Suppressor macrophage (primary cell): ENCODE measurements around the gene SLC38A9.
A peak's percentile ranks its signal among the peaks of the same experiment; 100 is the strongest.
"Not testable (repeated sequence)": the region's sequence is repeated elsewhere in the genome, so short reads cannot be mapped to it uniquely, and the experiment has no call there.

Experiments
- DNase-seq, 4 experiments: peaks; one replicate each; pipeline ENCODE4 v3.0.0-alpha.2; 2020 to 2022

Gene SLC38A9

DNA sequence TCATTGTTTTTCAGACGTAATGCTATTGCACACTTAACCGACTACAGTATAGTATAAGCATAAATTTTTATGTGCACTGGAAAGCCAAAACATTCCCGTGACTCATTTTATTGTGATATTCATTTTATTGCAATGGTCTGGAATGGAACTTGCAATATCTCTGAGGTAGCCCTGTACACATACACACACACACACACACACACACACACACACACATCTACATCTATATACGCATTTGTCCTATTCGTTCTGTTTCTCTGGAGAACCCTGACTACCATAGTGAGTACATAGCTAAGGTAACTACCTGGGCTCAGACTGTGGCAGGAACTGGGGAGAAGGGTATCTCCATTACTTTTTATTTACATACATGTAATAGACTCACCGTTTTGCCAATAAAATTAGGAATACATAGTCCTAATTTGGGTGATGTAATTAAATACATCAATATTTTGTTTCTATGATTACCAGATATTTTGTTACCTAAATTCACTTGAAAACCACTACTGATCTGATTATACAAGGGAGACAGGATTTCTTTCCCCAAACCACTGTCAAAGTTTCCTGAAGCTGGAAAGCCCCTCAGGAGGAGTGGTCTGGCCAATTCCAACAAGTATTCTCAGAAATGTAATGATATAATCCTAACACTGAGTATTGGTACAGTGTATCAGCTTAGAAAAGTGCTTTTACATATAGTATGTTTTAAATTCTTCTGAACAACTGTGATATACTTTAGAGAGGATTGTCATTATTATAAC lies 103.4 kb downstream of the SLC38A9 start:
- no peak for DNase-seq

DNA sequence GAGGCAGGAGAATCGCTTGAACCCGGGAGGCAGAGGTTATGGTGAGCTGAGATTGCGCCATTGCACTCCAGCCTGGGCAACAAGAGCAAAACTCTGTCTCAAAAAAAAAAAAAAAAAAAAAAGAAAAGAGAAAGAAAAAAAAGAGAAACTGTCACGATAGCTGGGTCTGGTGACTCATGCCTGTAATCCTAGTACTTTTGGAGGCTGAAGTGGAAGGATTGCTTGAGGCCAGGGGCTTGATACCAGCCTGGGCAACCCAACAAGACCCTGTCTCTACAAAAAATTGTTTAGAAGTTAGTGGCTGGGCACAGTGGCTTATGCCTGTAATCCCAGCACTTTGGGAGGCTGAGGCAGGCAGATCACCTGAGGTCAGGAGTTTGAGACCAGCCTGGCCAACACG lies 104.8 kb downstream of the SLC38A9 start:
- not testable (repeated sequence) for DNase-seq

DNA sequence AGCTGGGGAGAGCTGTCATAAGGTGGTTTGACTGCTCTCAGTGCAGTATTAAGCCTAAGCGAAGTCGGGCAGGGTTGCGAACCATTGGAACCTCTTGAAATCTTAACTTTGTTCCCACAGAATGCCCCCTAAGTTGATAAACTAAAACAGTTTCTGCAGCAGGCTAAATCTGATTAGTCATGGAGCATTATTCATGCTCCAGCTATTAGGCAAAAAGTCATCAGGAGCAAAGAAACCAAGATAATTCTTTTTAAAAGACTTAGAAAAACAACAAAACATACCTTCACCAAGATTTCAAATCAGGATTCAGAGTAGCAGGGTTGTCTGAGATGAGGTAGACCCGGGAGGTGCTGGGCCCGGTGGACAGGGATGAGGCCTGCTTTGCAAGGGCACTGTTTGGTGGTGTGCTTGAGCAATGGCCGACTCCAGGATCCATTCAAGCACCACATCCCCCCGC lies 107.5 kb downstream of the SLC38A9 start:
- no peak for DNase-seq

DNA sequence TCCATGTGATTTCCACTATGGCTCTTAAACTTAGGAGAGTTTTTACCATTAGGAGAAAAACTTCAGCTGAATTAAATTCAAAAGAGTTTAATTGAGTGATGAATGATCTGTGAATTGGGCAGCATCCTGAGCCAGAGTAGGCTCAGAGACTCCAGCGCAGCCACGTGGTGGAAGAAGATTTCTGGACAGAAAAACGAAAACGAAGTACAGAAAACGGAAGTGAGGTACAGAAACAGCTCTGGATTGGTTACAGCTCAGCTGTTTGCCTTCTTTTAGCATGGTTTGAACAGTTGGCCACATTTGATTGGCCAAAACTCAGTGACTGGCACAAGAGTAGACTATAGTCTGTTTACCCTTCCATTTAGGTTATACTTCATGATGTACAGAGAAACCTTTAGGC lies 108.2 kb downstream of the SLC38A9 start:
- no peak for DNase-seq

DNA sequence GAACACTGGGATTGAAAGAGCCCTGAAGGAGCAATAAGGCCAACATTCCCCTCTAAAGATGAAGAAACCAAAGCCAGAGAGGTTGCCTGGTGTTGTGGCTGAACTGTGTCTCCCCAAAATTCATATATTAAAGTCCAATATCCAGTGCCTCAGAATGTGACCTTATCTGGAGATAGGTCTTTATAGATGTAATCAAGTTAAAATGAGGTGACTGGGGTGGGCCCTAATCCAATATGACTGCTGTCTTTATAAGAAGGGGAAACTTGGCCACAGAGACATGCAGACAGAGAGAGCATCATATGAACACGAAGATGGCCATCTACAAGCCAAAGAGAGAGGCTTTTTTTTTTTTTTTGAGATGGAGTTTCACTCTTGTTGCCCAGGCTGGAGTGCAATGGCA lies 110.5 kb downstream of the SLC38A9 start:
- DNase-seq = no peak

DNA sequence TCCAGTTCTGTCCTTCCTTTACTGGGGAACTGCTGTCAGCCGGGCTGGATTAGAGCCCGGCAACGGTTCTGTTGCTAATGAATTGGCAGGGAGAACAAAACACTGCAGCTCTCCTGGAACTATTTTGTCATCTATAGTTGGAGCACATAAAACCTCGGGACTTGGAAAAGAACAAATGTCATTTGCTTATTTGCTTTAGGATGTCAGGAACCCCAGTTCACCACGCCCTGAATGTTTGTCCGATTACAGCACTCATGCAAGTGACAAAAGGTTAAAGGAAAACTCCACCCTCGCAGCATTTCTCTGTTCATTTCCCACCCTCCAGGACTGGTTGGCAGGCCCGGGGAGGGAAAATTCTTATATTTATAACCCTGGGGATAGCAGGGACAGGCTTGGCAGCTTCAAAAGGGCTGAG lies 110.9 kb downstream of the SLC38A9 start:
- peak in 3 of 4 experiments; percentile 13 to 23 (median 20) for DNase-seq

DNA sequence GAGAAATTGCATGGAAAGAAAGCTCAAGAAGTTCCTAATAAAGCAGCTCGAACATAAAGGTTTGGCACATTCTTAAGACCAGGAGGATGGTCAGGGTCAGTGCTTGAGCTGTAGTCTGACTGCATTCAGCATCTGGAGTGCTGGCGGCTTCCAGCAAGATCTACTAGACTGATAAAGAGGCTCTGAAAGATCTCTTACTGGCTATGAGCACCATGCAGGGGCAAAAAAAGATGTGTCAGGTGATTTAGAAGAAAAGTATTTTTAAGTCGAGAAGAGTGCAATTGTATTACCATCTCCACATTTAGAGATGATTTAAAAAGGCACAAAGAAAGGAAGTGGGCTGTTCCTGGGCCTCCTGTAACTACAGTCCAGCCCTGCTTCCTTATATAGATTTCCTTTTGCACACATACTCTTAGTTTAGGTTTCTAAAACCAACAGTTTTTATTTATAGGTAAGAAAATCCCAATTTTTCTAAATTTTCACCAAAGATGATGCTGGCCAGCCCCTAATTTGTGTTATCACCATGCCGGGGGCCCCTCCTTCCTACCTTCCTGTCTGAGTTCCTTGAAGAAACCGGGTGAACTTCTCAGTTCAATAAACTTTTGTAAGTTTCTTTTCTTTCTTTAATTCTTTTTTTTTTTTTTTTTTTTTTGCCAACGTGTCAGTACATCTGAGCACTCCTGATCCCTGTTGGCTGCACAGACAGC lies 111.5 kb downstream of the SLC38A9 start:
- DNase-seq = peak in 2 of 4 experiments; percentile 11 to 35

DNA sequence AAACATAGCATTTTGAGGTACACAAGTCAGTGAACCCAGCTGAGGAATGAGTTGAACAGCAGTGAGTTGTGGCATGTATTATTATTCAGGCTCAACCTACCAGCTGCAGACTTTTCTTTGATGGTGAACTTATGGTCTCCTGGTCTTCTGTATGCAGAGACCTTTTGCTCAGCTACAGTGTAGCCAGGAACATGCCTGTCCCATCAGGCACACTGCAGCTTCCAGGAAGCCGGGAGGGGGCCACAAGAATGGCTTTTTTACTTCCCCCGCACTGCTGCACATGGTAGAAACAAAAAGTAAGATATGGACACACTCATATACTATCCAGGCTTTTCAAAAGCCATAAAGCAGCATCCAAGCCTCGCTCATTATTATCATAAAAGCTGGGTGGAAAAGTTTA lies 112.0 kb downstream of the SLC38A9 start:
- no peak for DNase-seq

DNA sequence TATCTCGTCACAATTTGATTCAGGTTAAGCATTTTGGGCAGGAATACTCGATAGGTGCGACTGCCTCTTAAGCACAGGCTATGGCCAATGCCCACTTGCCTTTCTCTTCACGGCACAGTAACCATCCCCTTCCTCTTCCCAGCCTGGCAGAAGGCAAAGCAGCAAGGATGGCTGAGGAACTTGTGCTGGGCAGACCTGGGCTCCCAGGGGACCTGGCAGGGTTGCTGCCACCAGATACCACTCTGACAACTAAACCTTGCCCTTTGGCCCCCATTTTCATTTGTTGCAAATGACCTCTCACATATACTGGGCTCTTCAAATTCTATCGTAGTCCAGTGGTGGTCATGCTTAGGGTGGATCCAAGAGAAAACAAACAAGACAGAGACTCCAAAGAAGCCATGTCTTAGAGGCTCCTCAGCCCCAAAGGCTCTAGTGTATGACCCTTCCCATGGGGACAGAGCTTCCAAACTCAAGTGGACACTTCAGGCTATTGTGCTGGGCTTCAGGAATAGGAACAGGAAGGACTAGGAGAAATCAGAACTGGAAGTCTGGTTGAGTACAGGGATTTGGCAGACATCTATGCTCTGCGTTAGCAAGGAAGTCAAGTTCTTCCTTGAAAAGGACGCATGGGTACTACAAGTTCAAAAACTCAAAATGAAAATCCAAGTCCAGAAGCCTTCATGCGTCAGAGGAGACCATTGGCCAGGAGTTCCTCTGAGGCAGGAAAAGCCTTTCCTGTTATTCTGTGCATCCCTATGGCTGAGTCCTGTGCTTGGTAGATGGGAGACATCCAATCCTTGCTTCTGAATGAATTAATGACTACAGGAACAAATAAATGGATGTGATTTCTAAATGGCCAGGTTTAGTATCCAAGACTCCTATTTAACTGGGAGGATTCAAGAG lies 112.7 kb downstream of the SLC38A9 start:
- no peak for DNase-seq

DNA sequence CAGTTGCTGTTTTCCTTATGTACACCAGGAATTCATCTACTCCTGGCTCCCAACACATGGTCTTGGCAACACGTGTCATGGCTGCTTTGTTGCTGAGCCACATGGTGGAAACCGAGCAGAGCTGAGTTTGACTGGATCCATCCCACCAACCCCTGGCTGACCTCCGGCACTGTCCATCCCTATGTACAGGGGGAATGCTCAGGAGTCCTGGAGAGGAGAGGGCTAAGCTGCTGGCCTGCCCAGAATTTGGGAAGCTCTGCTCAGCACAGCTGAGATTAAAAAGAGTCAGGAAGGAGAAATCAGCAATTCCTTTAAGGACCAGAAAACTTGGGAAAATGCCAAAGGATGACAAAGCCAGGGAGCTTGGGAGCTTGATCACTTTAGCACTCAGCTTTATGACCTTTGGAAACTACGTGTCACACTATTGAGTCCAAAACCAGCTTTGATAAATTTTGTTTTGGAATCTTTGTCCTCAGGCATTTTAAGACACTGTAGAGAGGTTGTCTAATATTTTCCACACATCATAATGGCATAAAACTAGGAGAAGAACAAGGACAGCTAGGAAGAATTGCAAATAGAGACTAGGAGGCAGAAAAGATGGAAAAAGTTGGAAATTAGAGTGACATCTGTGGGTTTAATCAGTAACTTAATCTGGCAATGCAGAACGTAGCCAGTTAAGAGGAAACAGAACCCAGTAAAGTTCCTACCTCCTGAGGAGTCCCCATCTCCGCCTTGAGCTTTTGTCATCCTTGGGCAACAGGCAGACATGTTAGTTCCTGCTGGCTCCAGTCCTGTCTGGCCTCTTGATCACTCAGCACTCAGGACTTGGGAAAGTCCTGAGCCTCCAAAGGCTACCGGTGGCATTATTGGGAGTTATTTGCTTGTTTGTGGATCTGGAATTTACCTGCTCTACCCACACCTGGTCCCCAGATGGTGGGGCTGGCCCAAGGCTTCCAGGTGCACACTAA lies 114.8 kb downstream of the SLC38A9 start:
- DNase-seq = peak in 3 of 4 experiments; percentile 39 to 44 (median 40)

DNA sequence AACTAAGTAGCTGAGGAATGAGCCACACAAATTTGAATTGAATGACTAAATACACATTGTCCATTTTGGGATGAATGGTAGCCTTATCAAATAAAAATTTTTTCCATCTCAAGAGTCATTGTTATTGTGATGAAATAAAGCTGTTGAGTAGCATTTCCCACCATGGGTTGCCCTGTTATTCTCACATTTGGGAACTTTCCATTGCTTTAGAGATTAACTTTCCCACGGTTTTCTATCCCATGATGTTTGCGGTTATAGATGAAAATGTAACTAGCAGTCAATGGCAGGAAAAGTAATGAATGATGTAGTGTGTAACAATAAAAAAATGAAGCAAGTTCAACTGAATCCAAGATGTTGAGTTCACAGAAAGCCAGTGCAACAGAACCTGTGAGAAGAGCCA lies 117.5 kb downstream of the SLC38A9 start:
- DNase-seq = no peak

DNA sequence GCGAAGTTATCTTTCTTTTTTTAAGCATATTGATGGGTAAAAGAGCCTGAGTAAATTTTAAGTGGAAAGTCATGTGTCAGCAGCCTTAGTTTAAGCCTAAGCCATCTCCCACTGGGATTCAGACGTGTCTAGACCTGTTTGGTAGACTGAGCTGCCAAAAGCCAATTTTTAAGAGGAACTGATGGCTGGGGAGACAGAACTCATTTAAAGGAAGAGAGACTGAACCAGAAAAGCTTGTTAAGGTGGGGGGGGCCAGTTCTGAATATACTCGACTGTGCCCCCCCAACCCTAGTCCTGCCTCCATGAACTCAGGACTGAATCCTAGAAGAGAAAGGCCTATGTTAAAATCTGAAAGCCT lies 119.0 kb downstream of the SLC38A9 start:
- DNase-seq = peak in 2 of 4 experiments; percentile 11 to 25

DNA sequence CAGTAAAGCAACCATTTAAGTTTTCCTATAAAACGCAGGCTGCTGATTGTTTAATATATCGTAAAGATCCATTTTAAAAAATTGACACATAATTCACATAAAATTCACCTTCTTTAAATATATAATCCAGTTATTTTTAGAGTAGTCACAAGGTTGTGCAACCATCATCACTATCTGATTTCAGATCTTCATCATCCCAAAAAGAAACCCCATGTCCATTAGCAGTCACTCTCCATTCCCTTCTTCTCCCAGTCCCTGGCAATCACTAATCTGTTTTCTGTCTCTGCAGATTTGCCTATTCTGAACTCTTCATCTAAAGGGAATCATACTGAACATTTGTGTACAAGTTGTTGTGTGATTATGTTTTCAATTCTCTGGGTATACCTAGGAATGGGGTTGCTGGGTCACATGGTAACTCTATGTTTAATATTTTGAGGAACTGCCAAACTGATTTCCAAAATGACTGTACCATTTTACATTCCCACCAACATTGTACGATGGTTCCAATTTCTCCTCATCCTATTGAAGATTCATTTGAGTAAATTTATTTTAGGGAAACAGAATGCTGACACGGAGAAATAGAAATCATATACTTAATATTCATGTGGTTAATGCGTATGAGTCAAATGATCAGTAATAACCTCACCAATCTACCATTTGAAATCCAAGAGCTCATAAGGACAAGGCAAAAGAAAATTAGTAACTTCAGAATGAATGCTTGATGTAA lies 119.6 kb downstream of the SLC38A9 start:
- DNase-seq = no peak

DNA sequence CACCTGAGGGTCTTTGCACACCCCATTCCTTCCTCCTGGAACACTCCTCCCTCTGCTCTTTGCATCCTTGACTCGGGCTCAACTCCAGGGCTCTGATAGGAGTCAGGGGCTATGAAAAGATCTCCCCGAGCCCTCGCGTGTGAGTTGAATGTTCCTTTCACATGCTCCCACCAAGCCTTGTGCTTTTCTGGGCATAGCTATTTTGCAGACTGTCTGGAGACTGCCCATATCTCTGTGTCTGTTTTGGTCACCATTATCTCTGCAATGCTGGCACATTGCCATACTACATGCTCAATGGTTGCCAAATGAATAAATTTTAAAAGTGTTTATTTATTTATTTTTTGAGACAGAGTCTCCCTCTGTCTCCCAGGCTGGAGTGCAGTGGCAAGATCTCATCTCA lies 120.4 kb downstream of the SLC38A9 start:
- DNase-seq = no peak

DNA sequence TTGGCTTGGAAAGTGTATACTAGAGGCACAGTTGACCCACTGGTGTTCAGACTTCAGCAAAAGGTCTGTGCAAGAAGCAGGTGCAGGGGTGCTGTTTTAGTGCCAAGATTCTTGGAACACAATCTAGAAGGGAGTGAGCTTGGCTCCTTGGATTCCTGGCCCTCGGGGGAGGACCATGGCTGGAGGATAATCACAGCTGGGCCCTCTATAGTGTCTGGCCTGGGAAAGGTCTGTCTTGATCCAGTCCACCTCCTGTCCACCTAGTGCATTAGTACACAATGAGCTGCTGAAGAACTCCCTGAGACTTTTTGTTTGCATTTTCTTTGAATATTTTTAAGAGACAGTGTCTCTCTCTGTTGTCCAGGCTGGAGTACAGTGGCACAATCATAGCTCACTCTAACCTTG lies 126.9 kb downstream of the SLC38A9 start:
- DNase-seq = no peak

DNA sequence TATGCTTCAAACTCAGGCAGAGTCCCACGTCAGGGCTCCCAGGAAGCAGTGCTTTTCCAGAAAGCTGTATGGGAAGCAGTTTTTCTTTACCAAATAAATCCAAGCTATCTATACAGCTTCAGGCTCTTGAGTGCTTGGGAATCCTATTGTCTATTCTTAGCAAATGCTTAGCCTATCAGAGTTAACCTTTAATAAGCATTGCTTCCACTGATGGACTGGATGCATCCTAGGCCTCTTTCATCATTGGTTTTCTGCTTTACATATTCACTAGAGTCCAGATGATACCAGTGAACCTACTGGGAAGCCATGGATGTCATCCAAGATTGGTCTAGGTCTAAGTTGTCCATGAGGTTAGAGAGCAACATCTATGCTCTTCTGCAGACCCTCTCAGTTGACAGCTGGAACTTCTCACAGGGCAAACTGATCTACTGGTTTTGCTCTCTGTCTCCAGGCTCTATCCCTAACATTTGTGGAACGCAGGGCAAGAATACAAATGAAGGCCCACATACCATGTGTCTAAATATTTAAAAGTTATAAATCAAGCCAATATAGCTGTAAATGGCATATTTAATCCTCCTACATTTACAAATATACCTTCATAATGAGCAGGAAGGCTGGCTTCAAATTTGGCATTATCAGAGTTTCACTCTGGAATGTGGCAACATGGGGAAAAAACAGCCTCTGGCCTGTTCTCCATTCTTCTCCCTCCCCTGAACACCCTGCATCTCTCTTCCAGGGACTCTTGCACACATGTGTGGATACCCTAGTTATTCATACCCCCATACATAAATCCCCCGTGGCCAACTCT lies 127.5 kb downstream of the SLC38A9 start:
- no peak for DNase-seq

DNA sequence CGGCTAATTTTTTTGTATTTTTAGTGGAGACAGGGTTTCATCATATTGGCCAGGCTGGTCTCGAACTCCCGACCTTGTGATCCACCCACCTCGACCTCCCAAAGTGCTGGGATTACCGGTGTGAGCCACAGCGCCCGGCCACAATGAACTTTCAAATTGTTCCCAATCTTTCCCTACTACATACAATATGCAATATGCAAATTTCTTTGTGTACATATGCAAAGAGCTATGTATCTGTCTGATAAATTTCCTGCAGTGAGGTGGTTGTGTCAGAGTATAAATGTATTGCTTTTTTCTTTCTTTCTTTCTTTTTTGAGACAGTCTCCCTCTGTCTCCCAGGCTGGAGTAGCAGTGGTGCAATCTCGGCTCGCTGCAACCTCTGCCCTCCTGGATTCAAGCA lies 128.5 kb downstream of the SLC38A9 start:
- no peak for DNase-seq

DNA sequence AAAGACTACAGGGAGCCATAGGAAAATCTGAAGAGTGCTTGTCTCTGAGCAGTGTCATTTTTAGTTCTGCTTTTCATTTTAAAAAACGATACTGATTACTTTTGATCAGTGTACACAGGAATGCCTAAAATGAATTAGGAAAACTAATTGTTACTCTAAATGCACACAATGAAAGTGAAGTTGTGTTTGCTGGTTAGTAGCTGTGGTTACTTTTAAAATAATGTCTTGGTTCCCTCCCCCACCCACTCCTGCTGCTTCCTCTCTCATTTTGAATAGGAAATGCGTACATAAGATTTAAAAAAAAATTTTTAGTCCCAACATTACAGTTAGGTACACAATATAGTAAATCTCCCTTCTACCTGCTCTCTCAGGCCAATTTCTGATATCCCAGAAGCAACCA lies 129.9 kb downstream of the SLC38A9 start:
- peak in 3 of 4 experiments; percentile 19 to 41 (median 41) for DNase-seq

DNA sequence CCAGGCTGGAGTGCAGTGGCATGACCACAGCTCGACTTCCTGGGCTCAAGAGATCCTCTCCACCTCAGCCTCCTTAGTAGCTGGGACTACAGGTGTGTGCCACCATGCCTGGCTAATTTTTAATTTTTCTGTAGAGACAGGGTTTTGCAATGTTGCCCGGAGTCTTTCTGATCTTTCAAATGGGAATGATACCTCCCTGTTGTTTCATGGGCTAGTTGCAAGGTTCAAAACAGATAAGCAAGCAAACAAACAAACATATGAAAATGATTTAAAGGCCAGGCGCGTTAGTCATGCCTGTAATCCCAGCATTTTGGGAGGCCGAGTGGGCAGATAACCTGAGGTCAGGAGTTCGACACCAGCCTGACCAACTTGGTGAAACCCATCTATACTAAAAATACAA lies 132.1 kb downstream of the SLC38A9 start:
- DNase-seq = no peak

DNA sequence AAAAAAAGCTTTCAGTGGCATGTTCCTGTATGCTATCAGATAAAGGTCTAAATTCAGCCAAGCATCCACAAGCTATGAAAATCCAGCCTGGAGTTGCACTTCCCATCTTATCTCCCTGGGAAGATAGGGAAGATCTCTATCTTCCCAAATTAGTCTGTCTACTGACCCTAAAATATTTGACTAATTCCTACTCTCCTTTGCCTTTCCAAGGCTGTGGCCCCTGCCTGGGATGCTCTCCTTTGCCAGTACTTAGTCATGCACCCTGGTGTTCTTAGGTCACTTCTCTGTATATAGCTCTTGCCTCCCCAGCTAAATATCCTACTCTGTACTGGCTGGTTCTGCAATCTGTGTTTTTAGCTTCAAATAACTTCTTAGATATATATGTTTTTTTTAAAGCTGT lies 133.4 kb downstream of the SLC38A9 start:
- peak in 1 of 4 experiments; percentile 9 for DNase-seq
